Omental fat pad (tissue), 4 donors: ENCODE data around the gene TAS1R2. TPM values are rescaled to one million over a fixed set of nuclear protein-coding genes. Genes with fewer than 3 reads are reported as not detected.

Experiments used
- ATAC-seq: fragments of 150-250 bp; one replicate; pipeline ENCODE4 v1.9.1; 2016; ENCODE audit warnings: mild to moderate bottlenecking, moderate library complexity; ENCODE audit not compliant: low FRiP score
- DNase-seq: peaks from one replicate; pipeline ENCODE4 v3.0.0-alpha.2; 2019; ENCODE audit warnings: low spot score
- CTCF ChIP-seq, 3 donors: fragments of 450-650 bp; IDR thresholded peaks; one replicate each; pipeline ENCODE4 v1.5.1; 2016 to 2017; ENCODE audit warnings: antibody characterized with exemption in 3 of 3, mild to moderate bottlenecking in 3 of 3, moderate library complexity in 2 of 3
- total RNA-seq, 4 donors: library from RNA; depleted of rRNA; stranded (reverse); fragments of >200 nt; gene quantifications; one replicate each; pipeline ENCODE4 v1.1.0, GENCODE V29; 2016

Gene TAS1R2
- total RNA-seq, 4 donors from 2014 or later: not detected

- no peak for TF ChIP-seq CTCF (IDR thresholded peaks at IDR 0.05)
- peak; percentile 63 for ATAC-seq
- DNase-seq: peak; percentile 59
These were observed 38.4 kb downstream of the TAS1R2 start for GRCh38 chr1:18820791-18821641.

GRCh38 chr1:18819986-18820790 is 39.3 kb downstream of the TAS1R2 start:
- DNase-seq (no peak), ATAC-seq (no peak)
- no peak for TF ChIP-seq CTCF (IDR thresholded peaks at IDR 0.05)

GRCh38 chr1:18819203-18819602 is 40.3 kb downstream of the TAS1R2 start:
- DNase-seq (no peak), ATAC-seq (no peak)
- no peak for TF ChIP-seq CTCF (IDR thresholded peaks at IDR 0.05)

GRCh38 chr1:18817795-18818435 is 41.5 kb downstream of the TAS1R2 start:
- no peak for DNase-seq
- TF ChIP-seq CTCF (IDR thresholded peaks at IDR 0.05): no peak
- ATAC-seq: no peak

GRCh38 chr1:18817316-18817715 is 42.1 kb downstream of the TAS1R2 start:
- ATAC-seq (no peak), DNase-seq (no peak)
- no peak for TF ChIP-seq CTCF (IDR thresholded peaks at IDR 0.05)

GRCh38 chr1:18816808-18817207 is 42.7 kb downstream of the TAS1R2 start:
- TF ChIP-seq CTCF (IDR thresholded peaks at IDR 0.05): no peak
- no peak for ATAC-seq
- DNase-seq: no peak
